Measurements from ENCODE around the gene GABARAP. TPM values are rescaled to one million over a fixed set of nuclear protein-coding genes. Genes with fewer than 3 reads are reported as not detected.

Gene GABARAP
- total RNA-seq, 3 donors from 2014 or later (not counting 1 experiment from before 2014, with no cell fraction given) = 256 to 277 (median 276) TPM

DNA sequence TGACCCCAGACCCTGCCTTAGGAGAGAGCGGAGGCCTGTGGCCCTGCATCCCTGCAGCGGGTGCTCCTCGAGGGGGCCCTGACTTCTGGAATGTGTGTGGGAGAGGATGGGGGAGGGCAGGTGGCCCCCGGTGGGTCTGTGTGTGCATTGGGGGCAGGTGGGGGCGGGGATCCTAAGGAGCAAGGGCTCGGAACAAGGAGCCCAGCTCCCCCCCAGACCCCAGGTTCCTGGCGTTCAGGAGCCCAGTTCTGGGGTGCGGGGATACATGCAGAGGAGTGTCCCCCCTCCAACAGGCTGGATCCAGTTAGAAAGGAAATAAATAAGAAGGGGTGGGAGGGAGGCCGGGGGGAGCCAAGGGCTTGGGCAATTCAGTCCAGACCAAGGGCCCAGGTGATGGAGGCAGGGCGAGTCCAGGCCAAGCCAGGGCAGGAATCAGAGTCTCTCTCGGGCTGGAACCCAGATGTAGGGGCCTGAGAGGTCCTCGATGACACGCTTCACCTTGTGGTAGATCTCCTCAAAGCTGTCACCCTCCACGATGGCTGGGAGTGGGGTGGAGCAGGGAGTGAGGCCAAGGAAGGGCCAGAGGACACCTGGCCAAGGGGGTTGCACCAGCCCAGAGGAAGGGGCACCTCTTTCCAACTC lies 51.9 kb downstream of the GABARAP start:
- Histone ChIP-seq H3K4me1 (ENCODE audit: control insufficient read depth, insufficient read depth, low read length) (no peaks in the 10 kb centered on the region), H3K36me3 (ENCODE audit: control insufficient read depth, insufficient read depth, low read length) (no peaks in the 10 kb centered on the region), H3K9me3 (ENCODE audit: control insufficient read depth, insufficient read depth, low read length) (no peaks in the 10 kb centered on the region), H3K4me3 (ENCODE audit: low read length) (no peak overlapping the region), H3K27ac (ENCODE audit: low read length) (no peak overlapping the region), H3K27me3 (ENCODE audit: control insufficient read depth, insufficient read depth, low read length) (no peaks in the 10 kb centered on the region)
- ATAC-seq (no peak), DNase-seq (no peak)
- 92% methylated on average over 14 of the region's 14 CpGs for WGBS (ENCODE audit: insufficient coverage)
- Mint-ChIP-seq H3K36me3 (no peaks in the 10 kb centered on the region), H3K4me3 (no peak overlapping the region), H3K27me3 (ENCODE audit: low read depth in 2 of 2) (no peaks in the 10 kb centered on the region), H3K9me3 (no peaks in the 10 kb centered on the region), H3K27ac (no peak overlapping the region), H3K4me1 (peaks cover 0 to 5% of the 10 kb centered on the region in 2 donors)
- intact Hi-C loops (cut with micrococcal nuclease) = no loop called here
- TF ChIP-seq, protein P1, sequence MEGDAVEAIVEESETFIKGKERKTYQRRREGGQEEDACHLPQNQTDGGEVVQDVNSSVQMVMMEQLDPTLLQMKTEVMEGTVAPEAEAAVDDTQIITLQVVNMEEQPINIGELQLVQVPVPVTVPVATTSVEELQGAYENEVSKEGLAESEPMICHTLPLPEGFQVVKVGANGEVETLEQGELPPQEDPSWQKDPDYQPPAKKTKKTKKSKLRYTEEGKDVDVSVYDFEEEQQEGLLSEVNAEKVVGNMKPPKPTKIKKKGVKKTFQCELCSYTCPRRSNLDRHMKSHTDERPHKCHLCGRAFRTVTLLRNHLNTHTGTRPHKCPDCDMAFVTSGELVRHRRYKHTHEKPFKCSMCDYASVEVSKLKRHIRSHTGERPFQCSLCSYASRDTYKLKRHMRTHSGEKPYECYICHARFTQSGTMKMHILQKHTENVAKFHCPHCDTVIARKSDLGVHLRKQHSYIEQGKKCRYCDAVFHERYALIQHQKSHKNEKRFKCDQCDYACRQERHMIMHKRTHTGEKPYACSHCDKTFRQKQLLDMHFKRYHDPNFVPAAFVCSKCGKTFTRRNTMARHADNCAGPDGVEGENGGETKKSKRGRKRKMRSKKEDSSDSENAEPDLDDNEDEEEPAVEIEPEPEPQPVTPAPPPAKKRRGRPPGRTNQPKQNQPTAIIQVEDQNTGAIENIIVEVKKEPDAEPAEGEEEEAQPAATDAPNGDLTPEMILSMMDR (IDR thresholded peaks at IDR 0.05) = no peak

Other genes with a start within 250 kb of the GABARAP start
- 1 to 10 TPM in 2 of 3 donors, under 1 TPM in 1; 0.77 to 2.4 (median 1.3) TPM for gene ALOX12, start 246.4 kb downstream of the GABARAP start, total RNA-seq
- 100 to 1,000 TPM; 151 to 165 (median 159) TPM for gene RNASEK, start 229.8 kb downstream of the GABARAP start, total RNA-seq
- under 1 TPM in 2 of 3 donors, not detected in 1; 0.49 to 0.84 TPM for gene BCL6B, start 219.4 kb downstream of the GABARAP start, total RNA-seq
- gene SLC16A13, start 206.4 kb downstream of the GABARAP start, total RNA-seq = 1 to 10 TPM; 4.8 to 7.0 (median 6.0) TPM
- gene SLC16A11, start 198.4 kb downstream of the GABARAP start, total RNA-seq = 1 to 10 TPM; 1.2 to 2.5 (median 1.6) TPM
- gene CLEC10A, start 162.2 kb downstream of the GABARAP start, total RNA-seq = 1 to 10 TPM in 2 of 3 donors, under 1 TPM in 1; 0.54 to 2.2 (median 1.8) TPM
- 1 to 10 TPM in 1 of 3 donors, under 1 TPM in 1, not detected in 1; 0.88 to 2.3 TPM for gene ASGR2, start 127.6 kb downstream of the GABARAP start, total RNA-seq
- gene ASGR1, start 63.1 kb downstream of the GABARAP start, total RNA-seq = 1 to 10 TPM in 1 of 3 donors, under 1 TPM in 1, not detected in 1; 0.35 to 1.4 TPM
- 10 to 100 TPM in 1 of 3 donors, 1 to 10 TPM in 2; 6.7 to 11.2 (median 8.6) TPM for gene DLG4, start 22.6 kb downstream of the GABARAP start, total RNA-seq
- 100 to 1,000 TPM; 439 to 637 (median 607) TPM for gene ACADVL, start 22.5 kb downstream of the GABARAP start, total RNA-seq
- 10 to 100 TPM; 46.5 to 66.6 (median 61.5) TPM for gene DVL2, start 7.9 kb downstream of the GABARAP start, total RNA-seq
- 10 to 100 TPM; 19.3 to 32.3 (median 20.8) TPM for gene PHF23, start 3.0 kb downstream of the GABARAP start, total RNA-seq
- gene CTDNEP1, start 9.3 kb upstream of the GABARAP start, total RNA-seq = 100 to 1,000 TPM; 127 to 139 (median 131) TPM
- gene ELP5, start 9.8 kb upstream of the GABARAP start, total RNA-seq = 10 to 100 TPM; 30.1 to 38.5 (median 30.3) TPM
- 1 to 10 TPM in 2 of 3 donors, under 1 TPM in 1; 0.99 to 1.8 (median 1.7) TPM for gene CLDN7, start 20.0 kb upstream of the GABARAP start, total RNA-seq
- not detected for gene SLC2A4, start 39.3 kb upstream of the GABARAP start, total RNA-seq
- gene YBX2, start 52.2 kb upstream of the GABARAP start, total RNA-seq = under 1 TPM in 1 of 3 donors, not detected in 2; 0.05 TPM
- gene EIF5A, start 65.2 kb upstream of the GABARAP start, total RNA-seq = 100 to 1,000 TPM; 483 to 608 (median 492) TPM
- 100 to 1,000 TPM; 132 to 146 (median 133) TPM for gene GPS2, start 72.9 kb upstream of the GABARAP start, total RNA-seq
- gene NEURL4, start 86.9 kb upstream of the GABARAP start, total RNA-seq = 10 to 100 TPM; 48.9 to 57.9 (median 51.4) TPM
- 100 to 1,000 TPM; 526 to 590 (median 540) TPM for gene ACAP1, start 94.1 kb upstream of the GABARAP start, total RNA-seq
- 1 to 10 TPM; 5.6 to 9.7 (median 8.3) TPM for gene KCTD11, start 109.7 kb upstream of the GABARAP start, total RNA-seq
- gene TMEM95, start 112.7 kb upstream of the GABARAP start, total RNA-seq = not detected
- 1 to 10 TPM in 1 of 3 donors, under 1 TPM in 2; 0.18 to 1.7 (median 0.73) TPM for gene TNK1, start 138.6 kb upstream of the GABARAP start, total RNA-seq
- 10 to 100 TPM; 38.2 to 57.8 (median 47.0) TPM for gene PLSCR3, start 152.1 kb upstream of the GABARAP start, total RNA-seq
- gene TMEM256, start 161.6 kb upstream of the GABARAP start, total RNA-seq = 10 to 100 TPM; 31.8 to 35.9 (median 34.2) TPM
- 1 to 10 TPM; 2.8 to 3.4 (median 3.1) TPM for gene NLGN2, start 165.4 kb upstream of the GABARAP start, total RNA-seq
- gene SPEM1, start 177.9 kb upstream of the GABARAP start, total RNA-seq = not detected
- gene SPEM2, start 183.2 kb upstream of the GABARAP start, total RNA-seq = not detected
- not detected for gene SPEM3, start 186.4 kb upstream of the GABARAP start, total RNA-seq
- gene TMEM102, start 193.0 kb upstream of the GABARAP start, total RNA-seq = 1 to 10 TPM; 5.1 to 8.6 (median 7.0) TPM
- 1 to 10 TPM; 1.2 to 4.2 (median 1.9) TPM for gene FGF11, start 197.1 kb upstream of the GABARAP start, total RNA-seq
- 10 to 100 TPM in 2 of 3 donors, 1 to 10 TPM in 1; 9.8 to 10.4 (median 10.2) TPM for gene CHRNB1, start 202.6 kb upstream of the GABARAP start, total RNA-seq
- gene ZBTB4, start 237.2 kb upstream of the GABARAP start, total RNA-seq = 10 to 100 TPM; 64.0 to 72.5 (median 68.4) TPM
- not detected for gene SLC35G6, start 239.0 kb upstream of the GABARAP start, total RNA-seq
- gene POLR2A, start 241.9 kb upstream of the GABARAP start, total RNA-seq = 100 to 1,000 TPM; 515 to 879 (median 524) TPM